Daoy (cell line): ENCODE results near the gene NAA25. TPM values are rescaled to one million over a fixed set of nuclear protein-coding genes. Genes with fewer than 3 reads are reported as not detected.
"Not testable (repeated sequence)": the region's sequence is repeated elsewhere in the genome, so short reads cannot be mapped to it uniquely, and the experiment has no call there.

Experiments used
- DNase-seq: peaks from one replicate; pipeline ENCODE4 v3.0.0-alpha.2; 2015; ENCODE audit warnings: low read depth
- total RNA-seq: library from RNA; depleted of rRNA; stranded (reverse); fragments of >200 nt; shearing (Covaris generic); gene quantifications from 2 replicates; pipeline ENCODE4 v1.2.3, GENCODE V29; 2014

Gene NAA25
- total RNA-seq, 1 experiment from 2014 or later: 30.2 TPM

- no peak for DNase-seq
These were observed 47.4 kb downstream of the NAA25 start for GRCh38 chr12:112061137-112061536.

DNA sequence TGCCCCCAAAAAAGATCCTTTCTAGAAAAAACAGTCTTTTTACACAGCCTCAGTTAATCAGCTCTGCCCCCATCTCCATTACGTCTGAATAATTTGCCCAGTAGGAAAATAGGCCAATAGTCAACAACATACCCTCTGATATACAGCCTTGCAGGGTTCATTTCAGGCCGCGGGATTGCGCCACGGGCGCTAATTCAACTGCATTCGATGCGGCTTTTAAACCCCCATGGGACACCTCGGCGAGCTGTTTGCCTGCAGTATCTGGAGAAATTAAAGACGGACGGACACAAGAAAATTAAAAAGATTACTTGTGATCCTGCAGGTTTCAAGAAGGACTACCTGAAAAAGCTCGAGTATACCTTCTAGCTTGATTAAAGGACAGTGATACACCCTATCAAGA lies 59.2 kb downstream of the NAA25 start:
- no peak for DNase-seq

GRCh38 chr12:112046003-112046402 lies 62.6 kb downstream of the NAA25 start:
- no peak for DNase-seq

DNA sequence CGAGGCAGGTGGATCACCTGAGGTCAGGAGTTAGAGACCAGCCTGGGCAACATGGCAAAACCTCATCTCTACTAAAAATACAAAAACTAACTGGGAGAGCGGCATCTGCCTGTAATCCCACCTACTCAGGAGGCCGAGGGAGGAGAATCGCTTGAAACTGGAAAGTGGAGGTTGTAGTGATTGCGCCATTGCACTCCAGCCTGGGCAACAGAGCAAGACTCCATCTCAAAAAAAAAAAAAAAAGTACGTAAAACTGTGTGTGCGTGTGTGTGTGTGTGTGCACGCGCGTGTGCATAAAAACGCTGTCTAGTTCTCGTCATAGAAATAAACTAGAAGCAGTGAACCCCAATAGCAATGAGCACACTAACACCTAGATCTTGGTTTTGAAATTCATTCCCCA lies 72.0 kb downstream of the NAA25 start:
- DNase-seq: not testable (repeated sequence)

GRCh38 chr12:112035219-112035785 lies 73.3 kb downstream of the NAA25 start:
- DNase-seq: no peak

GRCh38 chr12:112032292-112032691 lies 76.3 kb downstream of the NAA25 start:
- no peak for DNase-seq

- DNase-seq: no peak
These were observed 77.1 kb downstream of the NAA25 start for GRCh38 chr12:112031472-112031871.

- no peak for DNase-seq
These were observed 79.3 kb downstream of the NAA25 start for GRCh38 chr12:112029301-112029700.

GRCh38 chr12:112025808-112026375 lies 82.7 kb downstream of the NAA25 start:
- DNase-seq: no peak

DNA sequence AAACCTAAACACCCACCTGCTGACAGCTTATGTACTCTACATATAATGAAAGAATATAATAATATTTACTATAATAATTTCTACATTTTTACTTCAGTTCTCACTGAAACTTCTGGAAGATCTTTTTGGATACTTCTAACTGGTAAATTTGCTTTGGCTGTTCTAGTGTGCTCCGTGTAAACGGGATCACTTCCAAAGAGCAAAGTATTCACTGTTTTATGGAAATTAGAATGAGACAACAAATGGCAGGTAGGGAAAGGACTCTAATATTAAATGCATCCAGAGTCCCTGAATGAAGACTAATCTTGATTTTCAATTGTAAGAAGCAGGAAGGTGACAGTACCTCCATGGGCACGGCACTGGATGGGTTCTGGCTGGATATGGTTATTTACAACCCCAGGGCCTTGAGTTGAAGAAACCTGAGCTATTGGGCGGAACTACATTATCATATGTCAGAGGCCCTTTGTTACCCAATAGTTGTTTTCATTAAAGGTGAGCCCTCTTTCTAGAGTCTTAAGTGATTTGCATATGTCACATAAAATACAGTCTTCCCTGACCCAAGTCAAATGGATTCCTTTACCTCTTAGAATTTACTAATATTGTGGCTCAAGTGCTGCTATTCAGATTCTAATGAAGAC lies 84.7 kb downstream of the NAA25 start:
- DNase-seq: no peak

DNA sequence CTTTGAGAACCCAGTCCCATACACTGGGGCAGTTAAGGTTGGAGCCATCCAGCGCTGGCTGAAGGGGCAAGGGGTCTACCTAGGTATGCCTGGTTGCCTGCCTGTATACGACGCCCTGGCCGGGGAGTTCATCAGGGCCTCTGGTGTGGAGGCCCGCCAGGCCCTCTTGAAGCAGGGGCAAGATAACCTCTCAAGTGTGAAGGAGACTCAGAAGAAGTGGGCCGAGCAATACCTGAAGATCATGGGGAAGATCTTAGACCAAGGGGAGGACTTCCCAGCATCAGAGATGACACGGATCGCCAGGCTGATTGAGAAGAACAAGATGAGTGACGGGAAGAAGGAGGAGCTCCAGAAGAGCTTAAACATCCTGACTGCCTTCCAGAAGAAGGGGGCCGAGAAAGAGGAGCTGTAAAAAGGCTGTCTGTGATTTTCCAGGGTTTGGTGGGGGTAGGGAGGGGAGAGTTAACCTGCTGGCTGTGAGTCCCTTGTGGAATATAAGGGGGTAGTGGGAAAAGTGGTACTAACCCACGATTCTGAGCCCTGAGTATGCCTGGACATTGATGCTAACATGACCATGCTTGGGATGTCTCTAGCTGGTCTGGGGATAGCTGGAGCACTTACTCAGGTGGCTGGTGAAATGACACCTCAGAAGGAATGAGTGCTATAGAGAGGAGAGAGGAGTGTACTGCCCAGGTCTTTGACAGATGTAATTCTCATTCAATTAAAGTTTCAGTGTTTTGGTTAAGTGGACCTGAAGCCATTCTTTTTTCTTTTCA lies 86.2 kb downstream of the NAA25 start:
- no peak for DNase-seq

GRCh38 chr12:112020947-112021457 lies 87.6 kb downstream of the NAA25 start:
- no peak for DNase-seq

- peak; percentile 48 for DNase-seq
These were observed 89.9 kb downstream of the NAA25 start for GRCh38 chr12:112018571-112019237.

DNA sequence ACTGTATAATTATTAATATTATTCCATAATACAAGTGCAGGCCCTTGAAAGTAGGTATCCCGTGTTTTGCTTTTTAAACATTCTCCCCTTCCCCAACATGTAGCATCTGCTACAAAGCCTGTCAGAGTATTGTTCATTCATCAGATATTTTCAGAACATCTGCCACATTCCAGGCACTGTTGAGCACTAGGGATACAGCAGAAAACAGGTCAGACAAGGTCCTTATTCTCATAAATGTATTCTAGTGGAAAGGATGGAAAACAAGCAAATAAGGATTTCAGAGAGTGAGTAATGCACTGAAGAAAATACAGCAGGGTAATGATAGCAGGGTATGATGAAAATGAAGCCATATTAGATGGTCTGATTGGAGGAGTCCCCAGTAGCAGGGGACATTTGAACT lies 91.5 kb downstream of the NAA25 start:
- DNase-seq: no peak

GRCh38 chr12:112015938-112016337 lies 92.6 kb downstream of the NAA25 start:
- DNase-seq: no peak

- DNase-seq: peak; percentile 83
These were observed 94.8 kb downstream of the NAA25 start for GRCh38 chr12:112013601-112014402.

DNA sequence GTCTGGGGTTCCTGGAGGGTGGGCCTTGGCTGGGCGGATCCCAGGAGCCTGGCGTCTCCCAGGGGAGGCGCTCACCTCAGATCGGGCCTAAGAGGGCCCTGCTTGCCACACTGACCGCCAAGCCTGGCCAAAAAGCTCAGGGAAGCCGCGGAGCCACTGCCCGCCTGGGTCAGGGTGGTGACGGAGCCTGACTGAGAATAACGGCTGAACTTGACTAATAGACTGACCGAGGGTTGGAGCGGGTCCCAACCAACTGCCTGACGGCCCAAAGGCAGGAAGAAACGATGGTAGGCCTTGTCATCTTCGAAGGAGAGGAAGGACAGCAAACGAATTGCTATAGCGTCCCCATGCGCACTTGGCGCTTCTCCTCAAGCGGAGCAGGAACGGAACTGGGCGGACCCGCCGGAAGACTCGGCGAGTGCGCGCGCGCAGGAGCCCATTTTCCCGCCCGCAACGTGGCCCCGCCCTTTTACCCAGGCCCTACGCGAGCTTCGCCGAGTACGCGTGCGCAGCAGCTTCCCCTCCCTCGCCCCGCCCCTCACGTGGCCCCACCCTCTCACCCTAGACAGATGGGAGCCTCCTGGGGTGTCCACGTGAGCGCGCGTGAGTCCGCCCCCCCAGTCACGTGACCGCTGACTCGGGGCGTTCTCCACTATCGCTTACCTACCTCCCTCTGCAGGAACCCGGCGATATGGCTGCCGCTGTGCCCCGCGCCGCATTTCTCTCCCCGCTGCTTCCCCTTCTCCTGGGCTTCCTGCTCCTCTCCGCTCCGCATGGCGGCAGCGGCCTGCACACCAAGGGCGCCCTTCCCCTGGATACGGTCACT lies 95.6 kb downstream of the NAA25 start, which contains the start of the genes ERP29 and TMEM116:
TSS of gene ERP29 (plus strand) at position 652 of the 826 bp plus-strand sequence. CDS start at position 692, 40 bp downstream.
TSS of gene TMEM116 (minus strand) at position 391 of the 826 bp plus-strand sequence. CDS start 7,895 bp downstream, outside the sequence.
- DNase-seq: peak; percentile 100

- no peak for DNase-seq
These were observed 96.9 kb downstream of the NAA25 start for GRCh38 chr12:112011685-112012084.

DNA sequence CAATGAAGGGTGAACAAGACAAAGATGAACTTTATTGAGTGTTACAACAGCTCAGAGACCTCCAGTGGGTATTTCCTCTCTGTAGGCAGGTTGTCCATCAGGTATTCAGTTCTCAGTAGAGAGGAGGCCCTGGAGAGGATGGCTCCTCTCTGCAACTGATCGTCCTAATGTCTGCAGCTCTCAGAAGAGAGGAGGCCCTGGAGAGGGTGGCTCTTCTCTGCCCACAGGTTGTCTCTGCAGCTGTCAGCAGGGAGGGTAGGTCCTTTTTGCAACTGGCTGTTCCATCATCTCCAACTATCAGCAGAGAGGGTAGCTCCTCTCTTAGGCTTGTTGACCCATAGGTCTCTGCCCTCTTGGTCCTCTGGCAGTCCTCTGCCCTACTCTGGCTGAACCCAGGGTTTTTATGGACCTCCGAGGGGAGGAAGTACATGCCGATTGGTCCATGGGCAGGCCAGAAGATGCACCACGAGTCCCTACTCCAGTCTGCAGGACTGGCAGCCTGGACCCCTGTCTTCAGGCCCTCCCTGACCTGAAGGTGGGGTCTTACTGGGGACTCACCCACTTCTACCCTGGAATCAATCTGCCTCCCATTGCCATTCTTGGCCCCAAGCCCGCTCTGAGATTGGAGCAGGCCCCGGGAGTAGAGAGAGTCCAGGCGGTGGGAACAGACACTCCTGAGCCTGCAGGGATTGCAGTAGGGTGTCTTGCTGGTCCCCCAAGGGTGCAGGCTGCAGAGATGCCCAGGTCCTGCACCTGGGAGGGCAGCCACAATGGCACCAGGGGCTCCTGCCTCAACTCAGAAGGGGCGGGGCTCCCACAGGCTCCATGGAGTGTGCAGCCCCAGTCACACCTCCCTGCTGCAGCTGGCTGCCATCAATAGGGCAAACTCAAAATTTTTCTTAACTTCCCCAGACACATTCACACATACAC lies 97.9 kb downstream of the NAA25 start:
- DNase-seq: no peak
